GM21723 (cell line): ENCODE results near the gene SHF.
A peak's percentile ranks its signal among the peaks of the same experiment; 100 is the strongest.

Experiments
- ATAC-seq: cut with Tn5 transposase; IDR thresholded peaks from one replicate; pipeline ENCODE4 v1.9.1; 2021; ENCODE audit warnings: mild to moderate bottlenecking, moderate library complexity; ENCODE audit not compliant: unreplicated experiment

The SHF gene

GRCh38 chr15:45128971-45129639, 58.7 kb downstream of the SHF start:
- no peak for ATAC-seq

DNA sequence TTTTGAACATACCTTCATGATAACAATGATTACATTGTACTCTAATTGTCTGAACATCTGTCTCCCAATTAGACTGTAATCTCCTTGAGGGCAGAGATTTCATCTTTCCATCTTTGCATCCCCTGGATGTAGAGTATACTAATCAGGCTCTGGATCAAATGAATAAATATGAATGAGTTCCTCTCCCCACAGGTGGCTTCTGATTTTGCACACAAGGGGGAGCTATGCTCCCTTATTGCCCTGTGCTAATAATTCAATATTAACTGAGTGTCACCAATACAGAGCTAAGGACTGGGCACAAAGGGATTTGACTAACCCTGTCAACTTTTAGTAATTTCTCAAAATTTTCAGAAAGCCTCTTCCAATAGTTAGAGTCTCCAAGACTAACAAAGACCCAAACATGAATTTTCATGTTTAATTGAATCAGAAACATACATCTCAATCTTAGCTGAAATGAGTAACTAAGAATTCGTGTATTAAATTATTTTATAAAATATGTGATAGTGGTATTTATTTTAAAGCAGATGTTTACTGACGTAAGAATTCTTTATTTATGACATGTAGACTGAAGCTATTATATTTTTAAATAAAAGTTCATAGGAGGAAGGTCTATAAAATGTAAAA, 61.1 kb downstream of the SHF start:
- ATAC-seq: no peak

DNA sequence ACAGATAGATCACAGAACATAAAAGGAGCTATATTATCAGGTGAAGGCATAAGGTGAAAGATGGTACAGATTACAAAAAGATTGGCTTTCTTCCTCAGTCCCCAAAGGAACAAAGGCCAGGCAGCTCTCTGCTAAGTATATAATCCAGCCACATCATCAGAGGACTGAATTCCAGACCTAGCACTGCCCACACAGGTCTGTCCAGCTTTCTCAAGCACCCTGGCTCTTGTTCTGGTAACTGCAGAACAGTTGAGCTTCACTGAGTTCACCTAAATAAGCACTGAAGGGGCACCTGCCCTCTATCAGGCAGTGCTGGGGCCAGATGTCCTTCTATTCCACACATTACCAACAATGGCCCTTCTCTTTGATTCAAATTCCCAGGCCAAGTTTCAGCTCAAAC, 64.4 kb downstream of the SHF start:
- ATAC-seq: no peak

- no peak for ATAC-seq
These were observed 65.0 kb downstream of the SHF start for GRCh38 chr15:45122719-45123118.

GRCh38 chr15:45121706-45122417, 65.9 kb downstream of the SHF start:
- no peak for ATAC-seq

- no peak for ATAC-seq
These were observed 66.7 kb downstream of the SHF start for GRCh38 chr15:45121020-45121419.

GRCh38 chr15:45120081-45120972, 67.4 kb downstream of the SHF start:
- ATAC-seq: no peak

DNA sequence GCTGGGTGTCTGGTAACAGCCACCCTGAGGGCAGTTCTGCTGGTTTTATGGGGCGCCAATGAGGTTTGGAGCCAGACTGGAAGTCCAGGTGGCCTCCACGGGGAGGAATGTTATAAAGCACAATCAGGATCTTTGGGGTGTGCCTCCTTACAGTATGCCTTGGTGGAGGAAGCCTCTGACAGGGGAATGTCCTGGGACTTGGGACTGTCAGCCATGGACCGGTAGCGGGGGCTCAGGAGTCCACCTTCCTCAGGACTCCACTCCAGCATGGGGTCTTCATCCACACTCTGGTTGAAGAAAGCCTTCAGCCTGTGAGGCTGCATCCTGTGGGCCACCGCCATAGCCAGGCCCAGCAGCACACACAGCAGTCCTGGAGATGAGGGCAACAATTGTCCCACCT, 68.8 kb downstream of the SHF start:
- no peak for ATAC-seq

GRCh38 chr15:45118131-45118588, 69.6 kb downstream of the SHF start:
- peak; percentile 98 for ATAC-seq

GRCh38 chr15:45117308-45118130, 70.2 kb downstream of the SHF start:
- ATAC-seq: peak; percentile 24
